Endothelial cell (in vitro differentiated cells): Measurements from ENCODE around the gene TRDMT1. TPM values are rescaled to one million over a fixed set of nuclear protein-coding genes. Genes with fewer than 3 reads are reported as not detected.

Source experiments
- DNase-seq: peaks from one replicate; pipeline ENCODE4 v3.0.0; 2021; ENCODE audit warnings: low spot score
- H3K27ac Mint-ChIP-seq: one replicate; pipeline ENCODE4 v1.8.0; 2021; ENCODE audit warnings: mixed read lengths, inconsistent platforms; ENCODE audit not compliant: unreplicated experiment
- H3K27me3 Mint-ChIP-seq: one replicate; pipeline ENCODE4 v1.8.0; 2021; ENCODE audit warnings: mild to moderate bottlenecking, moderate library complexity, mixed read lengths, inconsistent platforms; ENCODE audit not compliant: unreplicated experiment
- H3K36me3 Mint-ChIP-seq: one replicate; pipeline ENCODE4 v1.8.0; 2021; ENCODE audit warnings: mild to moderate bottlenecking, low read depth, mixed read lengths, inconsistent platforms; ENCODE audit not compliant: unreplicated experiment
- H3K4me1 Mint-ChIP-seq: one replicate; pipeline ENCODE4 v1.8.0; 2021; ENCODE audit warnings: mild to moderate bottlenecking, mixed read lengths, inconsistent platforms; ENCODE audit not compliant: unreplicated experiment
- H3K4me3 Mint-ChIP-seq: one replicate; pipeline ENCODE4 v1.8.0; 2021; ENCODE audit warnings: mild to moderate bottlenecking, mixed read lengths, inconsistent platforms; ENCODE audit not compliant: unreplicated experiment
- H3K9me3 Mint-ChIP-seq: one replicate; pipeline ENCODE4 v1.8.0; 2021; ENCODE audit warnings: mixed read lengths, inconsistent platforms; ENCODE audit not compliant: unreplicated experiment
- total RNA-seq: library from RNA; stranded (reverse); fragmentation: NEBNext Ultra II Directional; extraction: Animal tissue kit (Norgen Biotek cat#: 25700); gene quantifications from one replicate; pipeline ENCODE4 v1.2.1, GENCODE V29; 2021; ENCODE audit not compliant: unreplicated experiment
- TF ChIP-seq, protein P1 (sequence below): fragments of 200-600 bp; sonication (generic); IDR thresholded peaks from one replicate; pipeline ENCODE4 v1.5.0; 2021; ENCODE audit warnings: antibody characterized with exemption; ENCODE audit not compliant: unreplicated experiment

Gene TRDMT1
- total RNA-seq, 1 donor from 2014 or later = 17.7 TPM

GRCh38 chr10:17140386-17140761, 61.1 kb downstream of the TRDMT1 start:
- Mint-ChIP-seq H3K27ac (no peak overlapping the region), H3K4me3 (no peak overlapping the region), H3K4me1 (no peaks in the 10 kb centered on the region), H3K27me3 (no peaks in the 10 kb centered on the region), H3K36me3 (no peaks in the 10 kb centered on the region), H3K9me3 (no peaks in the 10 kb centered on the region)
- TF ChIP-seq, protein P1, sequence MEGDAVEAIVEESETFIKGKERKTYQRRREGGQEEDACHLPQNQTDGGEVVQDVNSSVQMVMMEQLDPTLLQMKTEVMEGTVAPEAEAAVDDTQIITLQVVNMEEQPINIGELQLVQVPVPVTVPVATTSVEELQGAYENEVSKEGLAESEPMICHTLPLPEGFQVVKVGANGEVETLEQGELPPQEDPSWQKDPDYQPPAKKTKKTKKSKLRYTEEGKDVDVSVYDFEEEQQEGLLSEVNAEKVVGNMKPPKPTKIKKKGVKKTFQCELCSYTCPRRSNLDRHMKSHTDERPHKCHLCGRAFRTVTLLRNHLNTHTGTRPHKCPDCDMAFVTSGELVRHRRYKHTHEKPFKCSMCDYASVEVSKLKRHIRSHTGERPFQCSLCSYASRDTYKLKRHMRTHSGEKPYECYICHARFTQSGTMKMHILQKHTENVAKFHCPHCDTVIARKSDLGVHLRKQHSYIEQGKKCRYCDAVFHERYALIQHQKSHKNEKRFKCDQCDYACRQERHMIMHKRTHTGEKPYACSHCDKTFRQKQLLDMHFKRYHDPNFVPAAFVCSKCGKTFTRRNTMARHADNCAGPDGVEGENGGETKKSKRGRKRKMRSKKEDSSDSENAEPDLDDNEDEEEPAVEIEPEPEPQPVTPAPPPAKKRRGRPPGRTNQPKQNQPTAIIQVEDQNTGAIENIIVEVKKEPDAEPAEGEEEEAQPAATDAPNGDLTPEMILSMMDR = no peak
- DNase-seq = no peak

DNA sequence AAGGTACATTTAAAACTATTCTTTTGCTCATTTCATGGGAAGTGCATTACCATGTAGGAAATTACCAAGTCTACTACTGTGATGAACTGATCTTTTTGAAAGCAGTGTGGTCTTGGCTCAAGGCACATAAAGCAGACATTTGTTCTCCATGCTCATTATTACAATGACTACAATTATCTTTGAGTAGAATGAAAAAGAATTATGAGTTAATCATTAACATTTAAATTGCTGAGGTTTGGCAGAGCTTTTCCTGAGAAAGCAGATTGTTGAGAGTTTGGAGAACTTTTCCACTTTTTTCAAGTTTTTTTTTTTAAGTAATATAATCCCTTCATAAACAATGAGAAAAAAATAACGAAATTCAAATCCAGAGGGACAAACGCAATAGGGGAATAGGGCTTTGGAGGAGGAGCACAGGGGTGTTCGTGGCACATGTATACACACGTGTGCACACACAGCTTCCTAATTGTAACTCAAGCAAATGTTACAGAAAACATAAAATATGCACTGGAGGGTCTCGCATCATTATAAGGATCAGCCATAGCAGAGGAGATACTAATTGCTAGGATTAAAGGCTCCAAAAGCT, 62.9 kb downstream of the TRDMT1 start:
- Mint-ChIP-seq H3K9me3 (no peaks in the 10 kb centered on the region), H3K27me3 (no peaks in the 10 kb centered on the region), H3K4me3 (no peak overlapping the region), H3K36me3 (no peaks in the 10 kb centered on the region), H3K27ac (no peak overlapping the region), H3K4me1 (peaks cover 6% of the 10 kb centered on the region)
- DNase-seq = no peak
- TF ChIP-seq, protein P1 = no peak

DNA sequence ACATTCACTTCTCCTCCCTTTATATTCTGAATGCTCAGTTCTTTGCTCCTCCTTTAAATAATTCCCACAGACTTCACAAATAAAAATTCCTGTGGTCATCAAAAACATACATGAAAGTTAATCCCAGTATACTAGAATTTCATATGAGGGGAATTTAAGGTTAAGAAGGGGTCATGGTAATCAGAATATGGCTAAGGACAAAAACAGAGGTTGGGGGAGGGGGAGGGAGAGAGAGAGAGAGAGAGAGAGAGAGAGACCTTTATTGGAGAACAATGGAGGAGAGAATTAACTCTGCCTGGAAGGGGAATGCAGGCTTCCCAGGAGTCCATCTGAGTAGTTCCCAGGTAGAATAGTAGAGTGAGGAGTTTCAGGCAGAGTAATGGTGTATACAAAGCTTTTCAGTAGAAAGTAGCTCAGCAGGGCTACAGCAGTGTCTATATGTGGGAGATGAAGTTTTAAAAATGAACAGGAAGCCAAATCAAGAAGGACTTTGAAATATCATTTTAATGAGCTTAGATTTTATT, 66.7 kb downstream of the TRDMT1 start:
- H3K4me3 Mint-ChIP-seq = no peak overlapping the region
- peaks cover 16% of the 10 kb centered on the region for H3K4me1 Mint-ChIP-seq
- H3K36me3 Mint-ChIP-seq = no peaks in the 10 kb centered on the region
- no peak for DNase-seq
- no peak overlapping the region for H3K27ac Mint-ChIP-seq
- H3K27me3 Mint-ChIP-seq = no peaks in the 10 kb centered on the region
- H3K9me3 Mint-ChIP-seq = no peaks in the 10 kb centered on the region
- TF ChIP-seq, protein P1 = no peak

DNA sequence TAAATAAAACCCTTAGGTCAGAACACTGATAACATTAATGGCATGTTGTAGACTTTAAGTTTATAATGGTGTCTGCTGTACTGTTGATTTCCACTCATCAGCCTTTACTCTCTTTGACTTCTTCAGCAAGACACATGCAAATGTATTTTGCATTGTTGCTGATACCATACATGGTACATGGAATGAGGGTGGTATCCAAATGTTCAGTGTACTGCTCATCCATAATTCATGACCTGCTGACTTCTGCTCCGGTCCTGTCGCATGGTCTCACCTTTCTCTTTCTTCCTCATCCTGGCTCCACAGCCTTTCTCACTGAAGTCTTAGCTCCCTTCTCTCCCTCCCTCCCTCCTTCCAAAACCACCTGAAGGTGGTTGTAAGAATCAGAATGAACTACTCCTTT, 67.2 kb downstream of the TRDMT1 start:
- Mint-ChIP-seq H3K9me3 (no peaks in the 10 kb centered on the region), H3K27me3 (no peaks in the 10 kb centered on the region), H3K4me3 (no peak overlapping the region), H3K4me1 (peaks cover 16% of the 10 kb centered on the region), H3K27ac (no peak overlapping the region), H3K36me3 (no peaks in the 10 kb centered on the region)
- no peak for DNase-seq
- TF ChIP-seq, protein P1 = no peak

- H3K9me3 Mint-ChIP-seq = no peaks in the 10 kb centered on the region
- peaks cover 14% of the 10 kb centered on the region for H3K4me1 Mint-ChIP-seq
- TF ChIP-seq, protein P1 = no peak
- H3K36me3 Mint-ChIP-seq = no peaks in the 10 kb centered on the region
- peaks cover 2% of the 10 kb centered on the region for H3K27me3 Mint-ChIP-seq
- DNase-seq = no peak
- H3K4me3 Mint-ChIP-seq = no peak within 1 kb of the TSS
- no peak within 1 kb of the TSS for H3K27ac Mint-ChIP-seq
Observed at GRCh38 chr10:17129741-17130140, 71.7 kb downstream of the TRDMT1 start, which contains the start of gene CUBN. CUBN (minus strand) TSS chr10:17129811; CDS start chr10:17129765, 46 bp downstream.
